Activated T-cell treated with anti-CD3 and anti-CD28 coated beads, Interleukin-2, amount 50 U/mL, for 72 hours (primary cell): ENCODE measurements around the gene ZHX3. TPM values are rescaled to one million over a fixed set of nuclear protein-coding genes. Genes with fewer than 3 reads are reported as not detected.

Experiments
- ATAC-seq, 2 donors: fragments of 150-1000 bp; cut with Tn5 transposase; replicated peaks in 1 of 2; 2 replicates each; pipeline ENCODE4 v1.10.0; 2021; ENCODE audit warnings: moderate library complexity in 2 of 2, mild to moderate bottlenecking in 1 of 2
- DNase-seq, 2 donors: peaks; one replicate each; pipeline ENCODE4 v3.0.0; 2021 to 2022; ENCODE audit warnings: mixed read lengths in 1 of 2
- H3K27ac Mint-ChIP-seq: one replicate; pipeline ENCODE4 v1.8.0; 2022; ENCODE audit warnings: mild to moderate bottlenecking, moderate library complexity, mixed read lengths
- H3K27me3 Mint-ChIP-seq: one replicate; pipeline ENCODE4 v1.8.0; 2022; ENCODE audit warnings: low read depth, mixed read lengths
- H3K36me3 Mint-ChIP-seq, 2 donors: one replicate each; pipeline ENCODE4 v1.8.0; 2022; ENCODE audit warnings: mixed read lengths in 2 of 2, mild to moderate bottlenecking in 1 of 2; ENCODE audit not compliant: insufficient read depth in 2 of 2
- H3K4me1 Mint-ChIP-seq: one replicate; pipeline ENCODE4 v1.8.0; 2022; ENCODE audit warnings: low read depth, mixed read lengths
- H3K4me3 Mint-ChIP-seq, 2 donors: one replicate each; pipeline ENCODE4 v1.8.0; 2022; ENCODE audit warnings: mild to moderate bottlenecking in 2 of 2, mixed read lengths in 2 of 2, moderate library complexity in 2 of 2
- H3K9me3 Mint-ChIP-seq, 2 donors: one replicate each; pipeline ENCODE4 v1.8.0; 2022; ENCODE audit warnings: mixed read lengths in 2 of 2
- total RNA-seq, 2 donors: library from RNA; stranded (reverse); gene quantifications; one replicate each; pipeline ENCODE4 v1.2.3, GENCODE V29; 2022

ZHX3 gene
- total RNA-seq, 2 donors from 2014 or later = 10.2 to 11.5 TPM

- H3K27ac Mint-ChIP-seq = no peak overlapping the region
- H3K27me3 Mint-ChIP-seq = no peaks in the 10 kb centered on the region
- H3K4me3 Mint-ChIP-seq = no peak overlapping the region
- peaks cover 5% of the 10 kb centered on the region for H3K4me1 Mint-ChIP-seq
- no peak for DNase-seq
- no peak for ATAC-seq
- no peaks in the 10 kb centered on the region for H3K9me3 Mint-ChIP-seq
- no peaks in the 10 kb centered on the region for H3K36me3 Mint-ChIP-seq
Observed at GRCh38 chr20:41225091-41225490, 92.4 kb downstream of the ZHX3 start.

DNA sequence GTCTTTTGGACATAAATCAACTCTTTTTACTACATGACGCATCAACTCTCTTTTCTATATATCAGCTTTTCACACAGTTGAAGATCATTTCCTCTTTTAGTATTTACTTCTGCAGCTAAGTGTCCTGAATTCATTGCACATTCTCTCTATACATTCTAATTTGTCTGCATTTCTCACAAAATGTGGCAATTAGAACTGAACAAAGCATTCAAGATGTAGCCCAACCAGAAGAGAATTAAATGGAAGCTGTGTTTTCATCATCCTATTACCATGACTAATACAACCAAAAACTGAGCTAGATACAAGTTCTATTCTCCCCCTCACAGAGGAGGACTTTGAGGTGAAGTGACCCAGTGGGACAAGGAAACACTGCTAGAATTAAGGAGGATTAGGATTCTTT lies 93.2 kb downstream of the ZHX3 start:
- Mint-ChIP-seq H3K27ac (no peak overlapping the region), H3K27me3 (no peaks in the 10 kb centered on the region), H3K36me3 (no peaks in the 10 kb centered on the region), H3K4me3 (no peak overlapping the region), H3K9me3 (no peaks in the 10 kb centered on the region), H3K4me1 (peaks cover 5% of the 10 kb centered on the region)
- no peak for ATAC-seq
- no peak for DNase-seq

DNA sequence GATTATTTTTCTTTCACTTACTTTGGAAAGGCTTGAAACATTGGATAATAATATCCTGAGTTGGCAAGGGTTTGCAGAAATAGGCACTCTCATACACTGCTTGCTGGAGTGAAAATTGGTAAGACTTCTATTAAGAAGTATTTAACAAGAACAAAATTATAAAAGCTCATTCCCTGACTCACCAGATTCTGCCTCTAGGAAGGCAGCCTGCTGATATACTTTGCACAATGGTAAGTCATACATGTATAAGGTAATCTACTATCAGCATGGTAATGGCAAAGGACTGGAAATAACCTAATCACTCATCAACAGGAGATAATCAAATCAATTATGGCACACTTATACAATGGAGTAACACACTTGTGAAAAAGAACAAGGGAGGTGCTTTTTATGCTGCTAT lies 94.4 kb downstream of the ZHX3 start:
- no peak for DNase-seq
- ATAC-seq = no peak
- no peaks in the 10 kb centered on the region for H3K27me3 Mint-ChIP-seq
- H3K9me3 Mint-ChIP-seq = no peaks in the 10 kb centered on the region
- H3K36me3 Mint-ChIP-seq = no peaks in the 10 kb centered on the region
- H3K4me3 Mint-ChIP-seq = no peak overlapping the region
- H3K27ac Mint-ChIP-seq = no peak overlapping the region
- H3K4me1 Mint-ChIP-seq = peaks cover 5% of the 10 kb centered on the region

DNA sequence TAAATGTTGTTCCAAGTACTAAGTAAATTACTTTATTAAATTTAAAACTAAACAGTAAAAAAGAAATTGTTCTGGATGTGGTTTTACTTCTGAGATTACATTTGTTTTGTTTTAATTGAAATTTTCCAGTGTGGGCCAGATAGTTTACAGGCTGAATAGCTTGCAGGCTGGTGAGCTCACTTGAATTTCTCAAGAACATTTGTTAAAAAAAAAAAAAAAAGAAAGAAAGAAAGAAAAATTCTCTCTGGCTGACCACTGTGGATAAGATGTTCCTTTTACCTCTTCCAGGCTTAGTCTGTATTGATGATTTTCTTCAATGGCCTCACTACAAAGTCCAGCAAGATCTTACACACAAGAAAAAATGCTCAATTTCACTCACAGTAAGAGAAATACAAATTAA lies 94.8 kb downstream of the ZHX3 start:
- DNase-seq = no peak
- no peaks in the 10 kb centered on the region for H3K9me3 Mint-ChIP-seq
- peaks cover 5% of the 10 kb centered on the region for H3K4me1 Mint-ChIP-seq
- H3K27ac Mint-ChIP-seq = no peak overlapping the region
- H3K36me3 Mint-ChIP-seq = no peaks in the 10 kb centered on the region
- no peak overlapping the region for H3K4me3 Mint-ChIP-seq
- no peak for ATAC-seq
- H3K27me3 Mint-ChIP-seq = no peaks in the 10 kb centered on the region

- Mint-ChIP-seq H3K4me1 (peaks cover 5% of the 10 kb centered on the region), H3K27ac (no peak overlapping the region), H3K27me3 (no peaks in the 10 kb centered on the region), H3K36me3 (no peaks in the 10 kb centered on the region), H3K4me3 (no peak overlapping the region), H3K9me3 (no peaks in the 10 kb centered on the region)
- ATAC-seq (no peak), DNase-seq (no peak)
Observed at GRCh38 chr20:41222296-41222695, 95.2 kb downstream of the ZHX3 start.

- Mint-ChIP-seq H3K4me3 (no peak overlapping the region), H3K27me3 (no peaks in the 10 kb centered on the region), H3K27ac (no peak overlapping the region), H3K4me1 (peaks cover 5% of the 10 kb centered on the region), H3K9me3 (no peaks in the 10 kb centered on the region), H3K36me3 (no peaks in the 10 kb centered on the region)
- DNase-seq (no peak), ATAC-seq (no peak)
Observed at GRCh38 chr20:41221614-41222218, 95.8 kb downstream of the ZHX3 start.

GRCh38 chr20:41219824-41220223 lies 97.7 kb downstream of the ZHX3 start:
- DNase-seq (no peak), ATAC-seq (no peak)
- Mint-ChIP-seq H3K9me3 (no peaks in the 10 kb centered on the region), H3K27me3 (no peaks in the 10 kb centered on the region), H3K36me3 (no peaks in the 10 kb centered on the region), H3K4me1 (peaks cover 5% of the 10 kb centered on the region), H3K27ac (no peak overlapping the region), H3K4me3 (no peak overlapping the region)

- DNase-seq = no peak
- no peaks in the 10 kb centered on the region for H3K27me3 Mint-ChIP-seq
- no peak overlapping the region for H3K4me3 Mint-ChIP-seq
- no peak overlapping the region for H3K27ac Mint-ChIP-seq
- no peak for ATAC-seq
- H3K36me3 Mint-ChIP-seq = no peaks in the 10 kb centered on the region
- no peaks in the 10 kb centered on the region for H3K9me3 Mint-ChIP-seq
- H3K4me1 Mint-ChIP-seq = peaks cover 5% of the 10 kb centered on the region
Observed at GRCh38 chr20:41218466-41218865, 99.1 kb downstream of the ZHX3 start.

DNA sequence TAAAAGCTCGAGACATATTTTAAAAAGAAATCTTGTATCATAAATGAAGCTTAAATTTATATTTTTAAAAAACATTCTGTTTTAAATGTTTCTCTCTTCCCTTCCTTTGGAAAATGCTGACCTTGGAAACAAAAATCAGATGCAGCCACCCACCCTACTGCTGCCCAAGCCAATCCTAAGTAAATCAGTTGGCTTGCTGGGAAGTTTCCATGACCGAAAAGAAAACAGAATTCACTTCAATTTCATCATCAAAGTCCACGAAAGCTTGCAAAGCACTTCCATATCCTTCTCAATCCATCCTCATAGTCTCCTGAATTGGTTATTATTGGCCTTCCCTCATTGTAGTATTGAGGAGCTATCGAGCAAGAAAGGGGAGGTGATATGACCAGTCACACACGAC lies 100.1 kb downstream of the ZHX3 start:
- Mint-ChIP-seq H3K9me3 (no peaks in the 10 kb centered on the region), H3K4me1 (peaks cover 9% of the 10 kb centered on the region), H3K27ac (no peak overlapping the region), H3K36me3 (no peaks in the 10 kb centered on the region), H3K4me3 (no peak overlapping the region), H3K27me3 (no peaks in the 10 kb centered on the region)
- DNase-seq (no peak), ATAC-seq (no peak)

- DNase-seq (no peak), ATAC-seq (no peak)
- no peak overlapping the region for H3K4me3 Mint-ChIP-seq
- H3K27me3 Mint-ChIP-seq = no peaks in the 10 kb centered on the region
- peaks cover 0 to 2% of the 10 kb centered on the region in 2 donors for H3K36me3 Mint-ChIP-seq
- H3K4me1 Mint-ChIP-seq = peaks cover 9% of the 10 kb centered on the region
- no peaks in the 10 kb centered on the region for H3K9me3 Mint-ChIP-seq
- no peak overlapping the region for H3K27ac Mint-ChIP-seq
Observed at GRCh38 chr20:41214666-41215065, 102.9 kb downstream of the ZHX3 start.

DNA sequence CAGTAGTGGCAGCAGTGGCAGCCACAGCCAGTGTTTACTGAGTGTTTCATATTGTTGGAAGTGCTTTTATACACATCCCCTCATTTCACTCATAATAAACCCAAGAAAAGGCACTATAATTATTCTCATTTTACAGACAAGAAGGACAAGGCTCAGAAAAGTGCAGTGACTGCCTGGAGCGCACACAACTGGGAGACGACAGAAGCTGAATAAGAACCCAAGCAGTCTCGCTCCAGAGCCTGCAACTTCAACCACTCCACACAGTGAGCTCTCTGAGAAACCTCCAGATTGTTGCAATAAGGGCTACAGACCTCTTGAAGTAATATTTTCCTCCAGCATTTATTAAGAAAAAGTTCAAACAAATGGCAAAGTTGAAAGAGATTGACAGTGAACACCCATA lies 103.3 kb downstream of the ZHX3 start:
- ATAC-seq = no peak
- DNase-seq = no peak
- Mint-ChIP-seq H3K36me3 (peaks cover 0 to 3% of the 10 kb centered on the region in 2 donors), H3K4me3 (no peak overlapping the region), H3K9me3 (peaks cover 0 to 1% of the 10 kb centered on the region in 2 donors), H3K4me1 (peaks cover 9% of the 10 kb centered on the region), H3K27ac (no peak overlapping the region), H3K27me3 (no peaks in the 10 kb centered on the region)

DNA sequence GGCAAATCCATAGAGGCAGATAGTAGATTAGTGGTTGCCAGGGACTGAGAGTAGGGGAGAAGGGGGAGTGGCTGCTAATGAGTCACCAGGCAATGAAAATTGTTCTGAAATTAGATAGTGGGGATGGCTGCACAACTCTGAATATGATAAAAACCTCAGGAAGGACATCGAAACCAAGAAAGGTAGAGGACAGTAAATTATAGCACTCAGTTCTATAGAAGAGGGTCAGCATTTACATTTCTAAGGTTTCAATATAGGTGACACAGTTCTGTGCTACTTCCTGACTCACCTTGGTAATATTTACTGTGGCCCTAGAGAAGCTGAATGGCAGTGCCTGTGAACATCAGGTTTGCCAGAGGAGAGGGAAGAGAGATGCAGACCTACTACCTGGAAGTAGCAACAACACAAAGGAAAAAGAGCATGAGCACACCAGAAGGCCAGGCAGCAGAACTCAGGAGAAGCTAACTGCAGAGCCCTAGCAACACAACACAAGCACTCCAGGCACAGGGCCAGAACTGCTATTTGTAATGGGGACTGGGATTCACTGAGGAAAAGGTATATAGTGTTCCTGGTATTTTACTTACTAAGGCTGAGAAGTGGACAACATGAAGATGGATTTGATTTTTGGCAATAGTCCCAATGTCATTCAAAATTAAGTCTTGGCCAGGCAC lies 104.2 kb downstream of the ZHX3 start:
- peaks cover 0 to 3% of the 10 kb centered on the region in 2 donors for H3K36me3 Mint-ChIP-seq
- no peaks in the 10 kb centered on the region for H3K27me3 Mint-ChIP-seq
- H3K27ac Mint-ChIP-seq = no peak overlapping the region
- DNase-seq (no peak), ATAC-seq (no peak)
- H3K9me3 Mint-ChIP-seq = peaks cover 0 to 1% of the 10 kb centered on the region in 2 donors
- no peak overlapping the region for H3K4me3 Mint-ChIP-seq
- peaks cover 9% of the 10 kb centered on the region for H3K4me1 Mint-ChIP-seq

DNA sequence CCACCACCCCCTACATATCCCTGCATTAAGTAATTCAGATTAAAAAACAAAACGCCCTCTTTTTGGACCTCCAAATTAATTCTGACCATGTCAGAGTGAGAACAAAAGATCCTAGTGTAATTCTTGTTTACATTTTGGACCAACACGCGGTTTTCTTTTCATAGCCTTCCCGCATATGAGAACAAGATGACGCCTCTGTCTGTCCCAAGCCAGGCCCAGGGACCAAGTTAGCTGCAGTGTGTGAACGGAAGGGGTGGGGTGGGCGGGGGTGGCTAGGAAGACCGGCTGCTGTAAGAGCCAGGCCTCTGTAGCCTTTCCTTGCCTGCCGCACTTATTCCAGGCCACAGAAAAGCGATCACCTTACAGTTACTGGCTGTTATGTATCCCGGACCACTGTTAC lies 112.2 kb downstream of the ZHX3 start:
- no peaks in the 10 kb centered on the region for H3K4me1 Mint-ChIP-seq
- ATAC-seq = no peak
- no peak overlapping the region for H3K27ac Mint-ChIP-seq
- H3K27me3 Mint-ChIP-seq = no peaks in the 10 kb centered on the region
- H3K9me3 Mint-ChIP-seq = peaks cover 0 to 1% of the 10 kb centered on the region in 2 donors
- no peak for DNase-seq
- H3K36me3 Mint-ChIP-seq = peaks cover 0 to 3% of the 10 kb centered on the region in 2 donors
- no peak overlapping the region for H3K4me3 Mint-ChIP-seq
